Dermis blood vessel endothelial cell (primary cell): ENCODE results near the gene CDK18. TPM values are rescaled to one million over a fixed set of nuclear protein-coding genes. Genes with fewer than 3 reads are reported as not detected.
"Not testable (repeated sequence)": the region's sequence is repeated elsewhere in the genome, so short reads cannot be mapped to it uniquely, and the experiment has no call there.

Experiments used
- DNase-seq: peaks from one replicate; pipeline ENCODE4 v3.0.0; 2010
- total RNA-seq: library from RNA; depleted of rRNA; stranded (reverse); fragments of >200 nt; gene quantifications from 2 replicates; pipeline ENCODE4 v1.2.3, GENCODE V29; 2014

Gene CDK18
- total RNA-seq, 1 donor from 2014 or later: 1.7 TPM

DNA sequence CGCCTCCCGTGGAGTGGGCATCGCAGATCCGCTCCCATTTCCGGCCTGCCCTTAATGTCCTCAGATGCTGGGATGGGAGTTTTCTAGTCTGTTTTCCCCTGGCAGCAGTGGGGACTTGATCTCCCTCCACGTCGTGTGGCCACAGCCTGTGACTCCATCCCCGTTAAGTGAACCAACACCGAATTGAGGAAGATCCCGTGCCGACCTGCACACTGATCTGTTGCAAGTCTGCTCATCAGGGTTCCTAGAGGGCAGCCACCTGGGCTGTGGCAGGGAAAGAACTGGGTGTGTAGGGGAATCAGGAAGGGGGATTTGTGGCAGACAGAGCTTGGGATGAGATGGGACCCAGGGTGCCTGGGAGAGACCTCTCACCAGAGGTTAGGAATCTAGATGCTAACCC is 23.3 kb upstream of the CDK18 start:
- no peak for DNase-seq

- no peak for DNase-seq
These were observed 22.8 kb upstream of the CDK18 start for GRCh38 chr1:205481629-205482151.

DNA sequence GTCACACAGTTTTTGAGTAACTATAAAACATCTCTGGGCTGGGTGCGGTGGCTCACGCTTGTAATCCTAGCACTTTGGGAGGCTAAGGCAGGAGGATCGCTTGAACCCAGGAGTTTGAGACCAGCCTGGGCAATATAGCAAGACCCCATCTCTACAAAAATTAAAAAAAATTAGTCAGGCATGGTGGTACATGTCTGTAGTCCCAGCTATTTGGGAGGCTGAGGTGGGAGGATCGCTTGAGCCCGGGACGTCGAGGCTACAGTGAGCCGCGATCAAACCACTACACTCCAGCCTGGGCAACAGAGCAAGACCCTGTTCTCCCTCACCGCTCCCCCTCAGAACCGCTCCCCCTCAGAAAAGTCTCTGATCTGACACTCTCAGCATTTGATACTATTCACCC is 21.9 kb upstream of the CDK18 start:
- not testable (repeated sequence) for DNase-seq

GRCh38 chr1:205483372-205483771 is 21.1 kb upstream of the CDK18 start:
- DNase-seq: no peak

DNA sequence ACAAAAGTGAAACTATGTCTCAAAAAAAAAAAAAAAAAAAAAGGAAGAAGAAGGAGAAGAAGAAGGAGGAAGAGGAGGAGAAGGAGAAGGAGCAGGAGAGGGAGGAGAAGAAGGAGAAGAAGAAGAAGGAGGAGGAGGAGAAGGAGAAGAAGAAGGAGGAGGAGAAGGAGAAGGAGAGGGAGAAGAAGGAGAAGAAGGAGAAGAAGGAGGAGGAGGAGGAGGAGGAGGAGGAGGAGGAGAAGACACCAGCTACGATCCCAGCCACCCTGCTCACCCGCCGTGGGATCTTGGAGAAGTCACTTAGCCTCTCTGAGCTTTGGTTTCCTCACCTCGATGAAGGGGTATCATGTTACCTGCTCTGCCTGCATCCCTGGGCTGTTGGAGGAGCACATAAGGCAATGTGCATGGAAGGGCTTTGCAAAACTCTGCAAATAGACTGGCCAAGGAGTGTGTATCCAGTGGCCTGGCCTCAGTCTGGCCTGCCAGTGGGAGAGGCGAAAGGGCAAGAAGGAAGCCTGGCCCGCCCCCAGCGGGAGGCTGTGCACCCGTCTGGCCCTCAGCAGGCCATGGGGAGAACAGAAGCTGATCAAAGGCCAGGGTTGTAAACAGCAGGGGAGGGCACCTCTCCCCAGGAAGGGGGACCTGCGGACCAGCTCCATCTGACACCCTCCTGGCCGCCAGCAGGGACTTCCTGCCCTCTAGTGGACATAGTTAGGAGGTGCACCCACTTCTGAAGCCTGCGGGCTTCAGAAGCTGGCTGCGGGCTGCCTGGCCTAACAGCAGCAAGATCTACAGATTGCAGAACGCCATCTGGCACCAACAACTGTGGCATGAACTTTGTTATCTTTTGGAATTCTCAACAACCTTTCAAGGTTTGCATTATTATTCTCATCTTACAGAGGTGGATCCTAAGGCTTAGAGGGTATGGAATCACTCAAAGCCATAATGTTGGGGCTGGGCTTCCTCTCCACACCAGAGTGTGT is 19.2 kb upstream of the CDK18 start:
- peak; percentile 80 for DNase-seq

GRCh38 chr1:205486258-205486657 is 18.2 kb upstream of the CDK18 start:
- DNase-seq: no peak

DNA sequence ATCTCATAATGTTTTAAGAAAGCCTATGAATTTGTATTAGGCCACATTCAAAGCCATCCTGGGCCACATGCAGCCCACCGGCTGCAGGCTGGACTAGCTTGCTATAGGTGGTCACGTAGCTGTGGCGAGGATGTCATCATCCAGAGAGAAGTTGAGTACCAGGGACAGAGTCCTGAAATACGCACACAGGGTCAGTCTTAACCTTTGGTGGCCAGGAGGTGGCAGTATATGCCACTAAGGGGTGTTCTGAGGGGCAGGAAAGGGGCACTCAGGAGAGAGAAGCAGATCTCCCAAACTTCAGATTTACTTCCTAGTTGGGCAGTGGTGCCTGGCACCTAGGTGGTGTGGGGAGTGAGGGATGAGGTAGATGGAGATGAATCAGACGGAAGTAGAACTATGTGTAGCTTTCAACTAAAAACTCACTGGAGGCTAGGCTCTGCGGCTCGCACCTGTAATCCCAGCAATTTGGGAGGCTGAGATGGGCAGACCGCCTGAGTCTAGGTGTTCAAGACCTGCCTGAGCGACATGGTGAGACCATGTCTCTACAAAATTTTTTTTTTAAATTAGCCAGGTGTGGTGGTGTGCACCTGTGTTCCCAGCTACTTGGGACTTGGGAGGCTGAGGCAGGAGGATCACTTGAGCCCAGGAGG is 16.3 kb upstream of the CDK18 start:
- DNase-seq: peak; percentile 75

GRCh38 chr1:205491794-205492193 is 12.7 kb upstream of the CDK18 start:
- no peak for DNase-seq

DNA sequence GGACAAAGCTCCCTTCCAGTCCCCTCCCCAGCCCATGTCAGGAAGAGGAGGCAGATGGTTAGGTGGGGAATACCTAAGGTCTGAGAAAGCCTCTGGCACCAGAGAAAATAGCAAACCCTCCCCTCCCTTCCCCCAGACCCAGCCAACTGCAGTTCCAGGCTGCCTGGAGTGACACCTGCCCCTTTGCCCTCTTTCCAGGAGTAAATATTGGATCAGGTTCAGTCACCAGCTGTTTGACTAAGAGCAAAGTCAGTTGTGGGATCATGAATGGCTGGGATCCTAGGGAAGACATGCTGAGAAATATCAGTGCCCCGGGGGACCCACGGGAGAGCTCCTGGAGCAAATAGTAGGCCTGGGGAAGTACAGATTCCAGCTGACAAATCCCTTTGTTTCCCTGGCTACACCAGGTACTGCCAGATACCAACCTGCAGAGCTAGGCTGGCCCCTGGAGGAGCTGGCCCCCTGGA is 12.2 kb upstream of the CDK18 start:
- no peak for DNase-seq

- DNase-seq: no peak
These were observed 11.7 kb upstream of the CDK18 start for GRCh38 chr1:205492774-205493173.

DNA sequence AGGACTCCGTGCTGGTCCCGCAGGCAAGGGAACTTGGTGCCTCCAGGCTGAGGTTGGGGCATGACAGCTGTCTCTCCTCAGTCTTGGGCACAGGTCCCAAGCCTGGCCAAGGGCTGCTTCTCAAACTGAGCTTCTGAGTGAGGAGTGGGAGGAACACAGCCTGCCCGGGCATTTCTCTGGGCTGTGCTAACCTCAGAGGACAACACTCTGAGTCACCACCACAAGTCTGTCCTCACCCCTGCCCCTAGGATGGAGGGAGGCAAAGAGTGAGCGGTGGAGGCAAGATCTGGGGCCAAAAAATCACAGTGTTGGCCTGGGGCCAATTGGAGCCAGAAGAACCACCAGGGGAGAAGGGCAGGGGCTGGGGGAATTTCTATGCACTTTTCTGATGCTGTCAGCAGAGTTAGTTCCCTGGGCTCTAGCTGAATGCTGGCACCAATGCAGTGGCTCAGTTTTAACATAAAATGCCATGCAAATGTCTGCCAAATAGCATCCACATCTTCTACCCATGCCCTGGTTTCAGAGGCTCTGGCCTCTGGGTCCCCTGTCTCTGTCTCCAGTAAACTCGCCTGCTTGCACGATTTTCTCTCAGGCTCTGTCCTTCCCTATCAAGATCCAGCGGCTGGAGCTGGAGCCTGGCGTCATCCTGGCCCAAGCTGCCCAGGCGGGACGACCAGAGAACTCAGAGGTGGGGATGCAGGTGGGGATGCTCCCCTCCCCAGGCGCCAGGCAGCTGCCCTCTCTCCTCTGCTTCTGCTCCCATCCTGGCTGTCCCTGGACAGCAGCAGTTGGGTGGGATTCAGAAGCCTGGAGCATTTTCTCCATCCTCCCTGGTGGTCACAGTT is 11.0 kb upstream of the CDK18 start:
- no peak for DNase-seq

DNA sequence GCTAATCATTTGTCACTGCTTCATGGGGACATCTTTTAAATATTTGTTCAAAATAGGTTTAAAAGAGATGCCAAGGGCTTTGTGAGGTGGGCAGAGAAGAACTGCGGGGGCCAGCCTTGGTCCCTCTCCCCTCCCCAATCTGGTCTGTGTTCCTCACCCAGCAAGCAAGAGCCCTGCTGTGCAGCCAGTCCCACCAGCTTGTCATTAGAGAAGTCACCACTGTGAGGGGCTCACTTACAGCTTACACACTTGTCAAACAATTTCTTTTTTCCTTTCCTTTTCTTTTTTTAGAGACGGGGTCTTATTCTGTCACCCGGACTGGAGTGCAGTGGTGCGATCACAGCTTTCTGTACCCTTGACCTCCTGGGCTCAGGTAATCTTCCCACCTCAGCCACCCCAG is 10.4 kb upstream of the CDK18 start:
- no peak for DNase-seq

DNA sequence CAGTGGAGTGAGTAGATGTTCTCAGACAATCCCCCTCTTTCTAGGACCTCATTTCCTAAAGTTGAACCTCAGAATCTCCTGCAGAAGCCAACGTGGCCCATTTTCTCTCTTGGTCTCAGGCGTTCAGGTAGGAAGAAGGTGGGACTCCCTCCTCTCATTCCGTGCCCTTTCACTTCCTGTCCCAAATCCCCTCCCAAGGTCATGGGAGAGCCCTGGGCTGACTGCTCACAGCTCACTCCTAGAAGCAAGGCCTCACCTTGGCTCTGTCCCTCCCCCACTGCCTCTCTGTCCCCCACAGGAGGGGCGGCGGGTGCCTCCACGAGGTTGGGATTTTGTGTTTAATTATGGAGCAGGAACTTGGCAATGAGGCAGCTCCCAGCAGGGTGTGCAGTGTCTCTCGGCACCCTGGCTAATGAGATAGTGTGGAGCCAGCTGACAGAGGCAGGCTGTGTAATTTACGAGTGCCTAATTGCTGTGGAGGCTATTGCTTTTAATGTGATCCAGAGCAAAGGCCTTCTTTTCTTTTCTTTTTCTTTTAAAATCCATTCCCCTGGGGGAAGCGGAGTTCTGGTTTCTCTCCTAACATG is 9.1 kb upstream of the CDK18 start:
- DNase-seq: no peak

DNA sequence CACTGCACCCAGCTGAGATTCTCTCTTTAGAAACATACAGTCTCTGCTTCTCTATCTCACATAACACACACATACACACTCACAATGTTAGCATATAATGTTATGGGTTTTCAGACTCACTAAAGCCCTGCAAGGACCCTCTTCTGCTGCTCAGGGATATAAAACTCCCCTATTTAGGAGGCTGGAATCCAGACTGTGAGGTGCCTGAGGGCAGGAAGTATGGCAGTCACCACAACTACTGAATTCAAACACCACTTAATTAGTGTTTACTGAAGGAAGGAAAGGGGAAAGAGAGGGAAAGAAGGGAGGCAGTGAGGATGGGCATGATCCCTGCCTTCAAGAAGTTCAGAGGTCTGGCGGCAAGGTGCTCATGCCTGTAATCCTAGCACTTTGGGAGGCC is 7.8 kb upstream of the CDK18 start:
- DNase-seq: no peak

DNA sequence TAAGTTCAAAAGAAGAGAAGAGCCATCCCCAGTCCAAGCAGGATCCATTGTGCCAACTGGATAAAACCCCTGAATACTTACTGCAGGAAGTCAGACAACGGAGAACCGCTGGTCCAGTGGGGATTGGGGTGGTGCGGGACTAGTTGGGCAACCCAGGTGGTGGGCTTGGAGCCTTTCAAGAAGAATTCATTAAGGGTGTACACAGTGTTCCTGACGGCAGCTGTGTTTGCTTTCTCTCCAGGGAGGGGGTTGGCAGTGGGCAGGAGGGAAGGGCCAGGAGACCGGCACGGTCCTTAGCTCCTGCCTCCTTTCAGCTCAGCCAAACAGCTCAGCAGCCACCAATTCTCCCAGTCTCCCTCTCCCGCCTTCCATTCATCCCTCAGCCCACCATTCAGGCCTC is 7.1 kb upstream of the CDK18 start:
- DNase-seq: no peak

DNA sequence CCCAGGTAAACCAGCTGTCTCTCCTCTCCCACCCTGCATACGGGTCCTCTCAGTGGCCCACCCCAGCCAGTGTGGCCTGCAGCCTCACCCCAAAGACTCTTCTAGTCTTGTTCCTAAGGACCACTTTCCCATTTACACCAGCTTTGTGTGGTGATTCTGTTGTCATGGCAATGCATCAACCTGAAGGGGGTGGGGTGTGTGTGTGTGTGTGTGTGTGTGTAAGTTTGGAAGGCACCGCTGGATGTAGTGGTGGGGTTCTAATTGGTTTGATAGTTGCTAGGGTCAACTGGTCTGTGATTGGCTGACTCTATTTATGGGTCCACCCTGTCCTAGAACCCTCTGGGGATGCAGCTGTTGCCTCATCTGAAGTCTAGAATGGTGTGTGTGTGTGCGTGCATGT is 4.7 kb upstream of the CDK18 start:
- no peak for DNase-seq

- no peak for DNase-seq
These were observed 3.9 kb upstream of the CDK18 start for GRCh38 chr1:205500240-205501233.

DNA sequence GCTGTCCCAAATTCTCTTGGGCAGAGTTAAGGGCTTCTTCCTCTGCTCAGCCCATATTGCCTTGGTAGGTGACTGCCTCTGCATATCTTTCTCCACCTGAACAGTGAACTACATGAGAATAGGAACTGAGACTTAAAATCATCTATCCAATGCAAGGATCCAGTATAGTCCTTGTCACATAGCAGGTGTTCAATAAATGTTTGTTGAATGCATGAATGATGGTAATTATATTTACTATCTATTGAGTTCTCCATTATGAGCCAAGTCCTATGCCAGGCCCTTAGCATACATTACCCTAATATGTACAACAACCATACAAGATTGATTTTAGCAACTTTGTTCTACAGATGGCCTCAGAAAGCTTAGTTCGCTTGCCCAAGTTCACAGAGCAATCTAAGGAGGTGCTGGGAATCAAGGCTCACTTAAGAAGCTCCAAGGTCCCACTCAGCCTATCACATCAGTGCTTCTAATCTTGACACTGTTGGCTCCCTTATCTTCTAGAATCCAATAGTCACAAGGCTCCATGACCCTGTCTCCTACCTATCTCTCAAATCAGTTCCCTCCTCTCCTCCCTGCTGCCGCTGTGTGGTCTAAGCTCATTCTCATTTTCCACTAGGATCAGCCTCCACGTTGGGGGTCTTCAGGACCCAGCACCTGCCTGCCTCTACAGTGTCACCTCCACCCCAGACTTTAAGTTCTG is 2.2 kb upstream of the CDK18 start:
- DNase-seq: no peak

GRCh38 chr1:205502992-205503391 is 1.5 kb upstream of the CDK18 start:
- DNase-seq: no peak

DNA sequence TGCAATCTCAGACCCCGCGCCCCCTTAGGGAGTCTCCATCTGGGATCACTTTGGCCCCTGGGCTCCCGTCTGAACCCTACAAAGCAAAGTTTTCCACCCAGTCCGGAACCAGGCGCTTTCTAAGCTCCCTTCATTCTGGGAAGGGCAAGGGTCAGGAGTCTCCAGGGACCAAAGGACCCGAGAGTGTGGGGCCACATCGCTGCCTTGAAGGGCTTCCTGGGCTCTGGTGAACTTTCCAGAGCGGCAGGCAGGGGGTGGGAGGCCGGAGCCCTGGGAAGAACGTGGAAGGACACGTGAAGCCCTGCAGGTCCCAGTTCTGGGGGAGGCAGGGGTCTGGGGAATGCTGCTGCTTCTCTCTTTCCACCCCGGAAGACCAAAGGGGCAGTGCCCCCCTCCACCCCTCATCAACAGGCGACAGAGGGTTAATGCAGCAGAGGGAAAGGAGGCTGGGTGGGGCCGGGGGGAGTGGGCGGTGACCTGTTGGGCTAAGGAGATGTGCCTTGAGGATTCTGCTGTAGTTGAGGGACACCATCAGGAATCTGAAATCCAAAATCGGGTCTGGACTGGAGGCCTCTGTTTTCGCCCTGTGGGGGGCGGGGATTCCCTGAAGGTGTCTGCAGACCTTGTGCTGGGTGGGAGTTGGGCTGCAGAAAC is 734 bp downstream of the CDK18 start:
- no peak for DNase-seq
